HEK293 (cell line): ENCODE results near the gene TRMT10A.

ENCODE experiments used
- CTCF ChIA-PET: fragments of 350-600 bp; formaldehyde crosslinking; extraction: SDS; loops from one replicate; lab custom pipeline; 2021; ENCODE audit warnings: antibody characterized with exemption; lab: Yijun Ruan, JAX
- POLR2A ChIA-PET: fragments of 300-600 bp; formaldehyde crosslinking; extraction: SDS; loops from one replicate; lab custom pipeline; 2020; ENCODE audit warnings: antibody characterized with exemption, inconsistent platforms; lab: Yijun Ruan, JAX
- H3K27ac ChIP-seq: fragments of 200-500 bp; sonication (Bioruptor generic); 2 replicates; pipeline ENCODE4 v1.5.1; 2014; ENCODE audit warnings: low read depth, low read length, control low read depth, inconsistent platforms; ENCODE audit errors: extremely low read depth
- H3K36me3 ChIP-seq, 2 experiments: fragments of 200-500 bp in 1 of 2; sonication (Bioruptor generic) in 1 of 2; 1 replicate in 1 of 2; 2 replicates in 1 of 2; pipeline ENCODE4 v1.5.1; 2014 to 2017; ENCODE audit warnings: inconsistent platforms in 2 of 2, low read length in 2 of 2; ENCODE audit not compliant: control insufficient read depth in 2 of 2, insufficient read depth in 1 of 2
- H3K4me1 ChIP-seq: fragments of 200-500 bp; sonication (Bioruptor generic); 2 replicates; pipeline ENCODE4 v1.5.1; 2014; ENCODE audit warnings: mild to moderate bottlenecking, low read length, inconsistent platforms; ENCODE audit not compliant: control insufficient read depth, insufficient read depth
- H3K4me3 ChIP-seq: 2 replicates; pipeline ENCODE4 v1.5.1; 2011; ENCODE audit warnings: low read depth, mild to moderate bottlenecking, control low read depth, low read length, moderate library complexity
- H3K9me3 ChIP-seq: fragments of 200-500 bp; sonication (Bioruptor generic); 2 replicates; pipeline ENCODE4 v1.5.1; 2014; ENCODE audit warnings: low read depth, low read length, inconsistent platforms; ENCODE audit not compliant: control insufficient read depth, insufficient read depth
- ELK4 ChIP-seq: IDR thresholded peaks from 2 replicates; pipeline ENCODE4 v1.6.1; 2011; ENCODE audit warnings: mild to moderate bottlenecking, low read depth, low read length, borderline replicate concordance
- GLI4 ChIP-seq: fragments of 450-650 bp; formaldehyde crosslinking; IDR thresholded peaks from 2 replicates; pipeline ENCODE4 v1.5.1; 2016; ENCODE audit warnings: missing biosample characterization, missing genetic modification characterization
- PRDM10 ChIP-seq: fragments of 450-650 bp; formaldehyde crosslinking; IDR thresholded peaks from 2 replicates; pipeline ENCODE4 v1.5.1; 2016; ENCODE audit warnings: missing biosample characterization, missing genetic modification characterization
- SP2 ChIP-seq: fragments of 450-650 bp; formaldehyde crosslinking; IDR thresholded peaks from 2 replicates; pipeline ENCODE4 v1.5.1; 2016; ENCODE audit warnings: missing biosample characterization, missing genetic modification characterization
- SP3 ChIP-seq: fragments of 450-650 bp; formaldehyde crosslinking; IDR thresholded peaks from 2 replicates; pipeline ENCODE4 v1.5.1; 2016; ENCODE audit warnings: missing biosample characterization, missing genetic modification characterization
- TSHZ1 ChIP-seq: fragments of 450-650 bp; formaldehyde crosslinking; IDR thresholded peaks from 2 replicates; pipeline ENCODE4 v1.5.1; 2016; ENCODE audit warnings: missing biosample characterization, missing genetic modification characterization, borderline replicate concordance
- ZNF18 ChIP-seq: fragments of 450-650 bp; formaldehyde crosslinking; IDR thresholded peaks from 2 replicates; pipeline ENCODE4 v1.5.1; 2016; ENCODE audit warnings: missing biosample characterization, missing genetic modification characterization
- ZNF23 ChIP-seq: fragments of 450-650 bp; formaldehyde crosslinking; IDR thresholded peaks from 2 replicates; pipeline ENCODE4 v1.5.1; 2016; ENCODE audit warnings: missing biosample characterization, missing genetic modification characterization, borderline replicate concordance
- ZNF433 ChIP-seq: fragments of 450-650 bp; formaldehyde crosslinking; IDR thresholded peaks from 2 replicates; pipeline ENCODE4 v1.5.1; 2016; ENCODE audit warnings: missing biosample characterization, missing genetic modification characterization, low read depth
- ZNF488 ChIP-seq: fragments of 450-650 bp; formaldehyde crosslinking; IDR thresholded peaks from 2 replicates; pipeline ENCODE4 v1.5.1; 2016; ENCODE audit warnings: missing biosample characterization, missing genetic modification characterization
- ZNF510 ChIP-seq: fragments of 450-650 bp; formaldehyde crosslinking; IDR thresholded peaks from 2 replicates; pipeline ENCODE4 v1.5.1; 2018; ENCODE audit warnings: mild to moderate bottlenecking, missing genetic modification characterization, missing biosample characterization; ENCODE audit not compliant: insufficient replicate concordance
- ZNF629 ChIP-seq: fragments of 450-650 bp; formaldehyde crosslinking; IDR thresholded peaks from 2 replicates; pipeline ENCODE4 v1.5.1; 2017; ENCODE audit warnings: missing biosample characterization, missing genetic modification characterization
- ZNF658 ChIP-seq: fragments of 450-650 bp; formaldehyde crosslinking; IDR thresholded peaks from 2 replicates; pipeline ENCODE4; 2016; ENCODE audit warnings: missing biosample characterization, missing genetic modification characterization

Gene TRMT10A

GRCh38 chr4:99573735-99574368, 10.0 kb upstream of the TRMT10A start:
- Histone ChIP-seq H3K4me3 (no peak overlapping the region), H3K4me1 (no peaks in the 10 kb centered on the region), H3K36me3 (no peaks in the 10 kb centered on the region), H3K27ac (no peak overlapping the region), H3K9me3 (no peaks in the 10 kb centered on the region)
- no peak for TF ChIP-seq GLI4 (tag by site-specific recombination)
- TF ChIP-seq ZNF510 (tag by site-specific recombination) = no peak
- no peak for TF ChIP-seq SP3
- TF ChIP-seq ZNF488 (tag by site-specific recombination) = no peak
- TF ChIP-seq PRDM10 = no peak
- no peak for TF ChIP-seq TSHZ1 (tag by site-specific recombination)
- no peak for TF ChIP-seq ELK4
- no peak for TF ChIP-seq SP2 (tag by site-specific recombination)
- TF ChIP-seq ZNF658 (tag by site-specific recombination) = no peak
- TF ChIP-seq ZNF23 (tag by site-specific recombination) = no peak
- no peak for TF ChIP-seq ZNF18 (tag by site-specific recombination)
- no peak for TF ChIP-seq ZNF629 (tag by site-specific recombination)
- no peak for TF ChIP-seq ZNF433 (tag by site-specific recombination)
- ChIA-PET POLR2A (no interaction called here), CTCF (no interaction called here)
